ENCODE results near the gene CDH4. TPM values are rescaled to one million over a fixed set of nuclear protein-coding genes. Genes with fewer than 3 reads are reported as not detected.

CDH4 gene
- polyA plus RNA-seq, 1 donor, result 1.7 TPM

GRCh38 chr20:61776491-61777075 is 524.5 kb downstream of the CDH4 start:
- no peak for DNase-seq
- no peaks in the 10 kb centered on the region for H3K36me3 ChIP-seq (ENCODE audit: control insufficient read depth, insufficient read depth, low read length)
- WGBS (ENCODE audit: insufficient coverage, low lambda C conversion rate), result no CpG with 5 or more reads among the region's 18 CpGs
- H3K27me3 ChIP-seq (ENCODE audit: control insufficient read depth, insufficient read depth, low read length), result no peaks in the 10 kb centered on the region
- no peak overlapping the region for H3K27ac ChIP-seq (ENCODE audit: low read length)
- H3K9me3 ChIP-seq (ENCODE audit: control insufficient read depth, low read depth, low read length), result no peaks in the 10 kb centered on the region
- H3K4me1 ChIP-seq (ENCODE audit: control insufficient read depth, insufficient read depth, low read length), result no peaks in the 10 kb centered on the region
- no peak overlapping the region for H3K4me3 ChIP-seq (ENCODE audit: low read length)

GRCh38 chr20:61777773-61778494 is 525.9 kb downstream of the CDH4 start:
- no CpG with 5 or more reads among the region's 24 CpGs for WGBS (ENCODE audit: insufficient coverage, low lambda C conversion rate)
- Histone ChIP-seq H3K9me3 (ENCODE audit: control insufficient read depth, low read depth, low read length) (no peaks in the 10 kb centered on the region), H3K4me1 (ENCODE audit: control insufficient read depth, insufficient read depth, low read length) (no peaks in the 10 kb centered on the region), H3K27me3 (ENCODE audit: control insufficient read depth, insufficient read depth, low read length) (no peaks in the 10 kb centered on the region), H3K27ac (ENCODE audit: low read length) (no peak overlapping the region), H3K4me3 (ENCODE audit: low read length) (no peak overlapping the region), H3K36me3 (ENCODE audit: control insufficient read depth, insufficient read depth, low read length) (no peaks in the 10 kb centered on the region)
- DNase-seq, result no peak

GRCh38 chr20:61778495-61778863 is 526.4 kb downstream of the CDH4 start:
- no peak for DNase-seq
- no CpG with 5 or more reads among the region's 8 CpGs for WGBS (ENCODE audit: insufficient coverage, low lambda C conversion rate)
- Histone ChIP-seq H3K36me3 (ENCODE audit: control insufficient read depth, insufficient read depth, low read length) (no peaks in the 10 kb centered on the region), H3K4me3 (ENCODE audit: low read length) (no peak overlapping the region), H3K9me3 (ENCODE audit: control insufficient read depth, low read depth, low read length) (no peaks in the 10 kb centered on the region), H3K27me3 (ENCODE audit: control insufficient read depth, insufficient read depth, low read length) (no peaks in the 10 kb centered on the region), H3K27ac (ENCODE audit: low read length) (no peak overlapping the region), H3K4me1 (ENCODE audit: control insufficient read depth, insufficient read depth, low read length) (no peaks in the 10 kb centered on the region)

GRCh38 chr20:61779176-61779965 is 527.3 kb downstream of the CDH4 start:
- Histone ChIP-seq H3K4me1 (ENCODE audit: control insufficient read depth, insufficient read depth, low read length) (no peaks in the 10 kb centered on the region), H3K9me3 (ENCODE audit: control insufficient read depth, low read depth, low read length) (no peaks in the 10 kb centered on the region), H3K27me3 (ENCODE audit: control insufficient read depth, insufficient read depth, low read length) (no peaks in the 10 kb centered on the region), H3K27ac (ENCODE audit: low read length) (no peak overlapping the region), H3K36me3 (ENCODE audit: control insufficient read depth, insufficient read depth, low read length) (no peaks in the 10 kb centered on the region), H3K4me3 (ENCODE audit: low read length) (no peak overlapping the region)
- DNase-seq, result no peak
- no CpG with 5 or more reads among the region's 27 CpGs for WGBS (ENCODE audit: insufficient coverage, low lambda C conversion rate)

- Histone ChIP-seq H3K9me3 (ENCODE audit: control insufficient read depth, low read depth, low read length) (no peaks in the 10 kb centered on the region), H3K4me1 (ENCODE audit: control insufficient read depth, insufficient read depth, low read length) (no peaks in the 10 kb centered on the region), H3K4me3 (ENCODE audit: low read length) (no peak overlapping the region), H3K27ac (ENCODE audit: low read length) (no peak overlapping the region), H3K36me3 (ENCODE audit: control insufficient read depth, insufficient read depth, low read length) (no peaks in the 10 kb centered on the region), H3K27me3 (ENCODE audit: control insufficient read depth, insufficient read depth, low read length) (no peaks in the 10 kb centered on the region)
- no peak for DNase-seq
- WGBS (ENCODE audit: insufficient coverage, low lambda C conversion rate), result no CpG with 5 or more reads among the region's 7 CpGs
Measured at GRCh38 chr20:61780066-61780465, 528.0 kb downstream of the CDH4 start.

- no peaks in the 10 kb centered on the region for H3K36me3 ChIP-seq (ENCODE audit: control insufficient read depth, insufficient read depth, low read length)
- H3K4me3 ChIP-seq (ENCODE audit: low read length), result no peak overlapping the region
- no CpG with 5 or more reads among the region's 18 CpGs for WGBS (ENCODE audit: insufficient coverage, low lambda C conversion rate)
- H3K9me3 ChIP-seq (ENCODE audit: control insufficient read depth, low read depth, low read length), result no peaks in the 10 kb centered on the region
- no peak overlapping the region for H3K27ac ChIP-seq (ENCODE audit: low read length)
- DNase-seq, result no peak
- no peaks in the 10 kb centered on the region for H3K4me1 ChIP-seq (ENCODE audit: control insufficient read depth, insufficient read depth, low read length)
- no peaks in the 10 kb centered on the region for H3K27me3 ChIP-seq (ENCODE audit: control insufficient read depth, insufficient read depth, low read length)
Measured at GRCh38 chr20:61784801-61785566, 532.9 kb downstream of the CDH4 start.

- no CpG with 5 or more reads among the region's 1 CpG for WGBS (ENCODE audit: insufficient coverage, low lambda C conversion rate)
- Histone ChIP-seq H3K27me3 (ENCODE audit: control insufficient read depth, insufficient read depth, low read length) (no peaks in the 10 kb centered on the region), H3K36me3 (ENCODE audit: control insufficient read depth, insufficient read depth, low read length) (no peaks in the 10 kb centered on the region), H3K9me3 (ENCODE audit: control insufficient read depth, low read depth, low read length) (no peaks in the 10 kb centered on the region), H3K4me1 (ENCODE audit: control insufficient read depth, insufficient read depth, low read length) (no peaks in the 10 kb centered on the region), H3K27ac (ENCODE audit: low read length) (no peak overlapping the region), H3K4me3 (ENCODE audit: low read length) (no peak overlapping the region)
- no peak for DNase-seq
Measured at GRCh38 chr20:61785567-61785816, 533.4 kb downstream of the CDH4 start.

- Histone ChIP-seq H3K27ac (ENCODE audit: low read length) (no peak overlapping the region), H3K27me3 (ENCODE audit: control insufficient read depth, insufficient read depth, low read length) (no peaks in the 10 kb centered on the region), H3K36me3 (ENCODE audit: control insufficient read depth, insufficient read depth, low read length) (no peaks in the 10 kb centered on the region), H3K4me3 (ENCODE audit: low read length) (no peak overlapping the region), H3K4me1 (ENCODE audit: control insufficient read depth, insufficient read depth, low read length) (no peaks in the 10 kb centered on the region), H3K9me3 (ENCODE audit: control insufficient read depth, low read depth, low read length) (no peaks in the 10 kb centered on the region)
- 95% methylated on average over 2 of the region's 14 CpGs for WGBS (ENCODE audit: insufficient coverage, low lambda C conversion rate)
- no peak for DNase-seq
Measured at GRCh38 chr20:61786230-61786629, 534.2 kb downstream of the CDH4 start.

GRCh38 chr20:61788343-61788742 is 536.3 kb downstream of the CDH4 start:
- no CpG with 5 or more reads among the region's 5 CpGs for WGBS (ENCODE audit: insufficient coverage, low lambda C conversion rate)
- Histone ChIP-seq H3K36me3 (ENCODE audit: control insufficient read depth, insufficient read depth, low read length) (no peaks in the 10 kb centered on the region), H3K4me1 (ENCODE audit: control insufficient read depth, insufficient read depth, low read length) (no peaks in the 10 kb centered on the region), H3K27me3 (ENCODE audit: control insufficient read depth, insufficient read depth, low read length) (no peaks in the 10 kb centered on the region), H3K27ac (ENCODE audit: low read length) (no peak overlapping the region), H3K4me3 (ENCODE audit: low read length) (no peak overlapping the region), H3K9me3 (ENCODE audit: control insufficient read depth, low read depth, low read length) (no peaks in the 10 kb centered on the region)
- no peak for DNase-seq

GRCh38 chr20:61789329-61789728 is 537.3 kb downstream of the CDH4 start:
- Histone ChIP-seq H3K27me3 (ENCODE audit: control insufficient read depth, insufficient read depth, low read length) (no peaks in the 10 kb centered on the region), H3K4me1 (ENCODE audit: control insufficient read depth, insufficient read depth, low read length) (no peaks in the 10 kb centered on the region), H3K4me3 (ENCODE audit: low read length) (no peak overlapping the region), H3K36me3 (ENCODE audit: control insufficient read depth, insufficient read depth, low read length) (no peaks in the 10 kb centered on the region), H3K27ac (ENCODE audit: low read length) (no peak overlapping the region), H3K9me3 (ENCODE audit: control insufficient read depth, low read depth, low read length) (no peaks in the 10 kb centered on the region)
- WGBS (ENCODE audit: insufficient coverage, low lambda C conversion rate), result no CpG with 5 or more reads among the region's 10 CpGs
- DNase-seq, result no peak
